Ovary (tissue), 3 donors: Measurements from ENCODE around the gene C6.

ENCODE experiments used
- CTCF ChIP-seq, 3 donors: fragments of 450-650 bp in 2 of 3; fragments of 200-600 bp in 1 of 3; IDR thresholded peaks; one replicate each; pipeline versions ENCODE4 v1.5.1 to v1.8.0; 2016 to 2022; ENCODE audit warnings: antibody characterized with exemption in 3 of 3, mild to moderate bottlenecking in 1 of 3
- EP300 ChIP-seq: sonication (generic); formaldehyde crosslinking; IDR thresholded peaks from one replicate; pipeline ENCODE4 v1.6.1; 2017; ENCODE audit warnings: antibody characterized with exemption
- POLR2A ChIP-seq: fragments of 450-650 bp; IDR thresholded peaks from one replicate; pipeline ENCODE4 v1.6.1; 2017; ENCODE audit warnings: antibody characterized with exemption, mild to moderate bottlenecking, moderate library complexity
- donor health status: DM: no; HTN: no; CAD: no.

DNA sequence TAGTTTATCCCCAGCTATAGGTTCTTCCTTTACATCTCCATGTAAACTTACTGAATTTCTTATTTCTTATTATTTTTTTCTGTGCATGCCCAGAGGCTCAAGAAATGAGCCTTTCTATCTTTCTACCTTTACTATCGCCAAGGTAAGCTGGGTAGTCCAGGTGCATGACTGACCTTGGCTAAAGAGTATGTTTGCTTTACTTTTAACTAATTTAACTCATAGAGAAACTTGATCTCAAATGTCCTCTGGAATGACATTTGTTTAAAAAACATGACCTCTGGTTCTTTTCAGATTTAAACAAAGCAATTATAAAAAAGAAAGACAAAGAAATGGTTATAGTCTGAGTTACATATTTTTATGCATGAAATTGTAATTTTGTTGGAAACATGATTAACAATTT is 397 bp downstream of the C6 start:
- TF ChIP-seq EP300 (no peak), CTCF (IDR thresholded peaks at IDR 0.05) (no peak), POLR2A (no peak)
